K562 (cell line): ENCODE data around the gene SOX4. TPM values are rescaled to one million over a fixed set of nuclear protein-coding genes. Genes with fewer than 3 reads are reported as not detected.

Experiments
- ATAC-seq: fragments of 200-7000 bp; cut with Tn5 transposase; 3 replicates; pipeline ENCODE4 v1.9.1; 2020; ENCODE audit warnings: moderate library complexity
- BruUV-seq: library from RNA; stranded (reverse); fragments of 400-500 nt; replicated peaks from 2 replicates; lab custom pipeline; 2021; lab: Mats Ljungman, UMichigan
- CTCF ChIA-PET: fragments of 300-600 bp; formaldehyde crosslinking; extraction: SDS; loops from one replicate; lab custom pipeline; 2021; ENCODE audit warnings: low intra/inter-chr PET ratio; lab: Yijun Ruan, JAX
- POLR2A ChIA-PET: fragments of 300-600, 350-650 bp; sonication (Branson Sonifier 250); formaldehyde crosslinking; extraction: SDS; loops from one replicate; lab custom pipeline; 2021; ENCODE audit warnings: antibody characterized with exemption, inconsistent platforms; lab: Yijun Ruan, JAX
- DNase-seq, 4 experiments: peaks; one replicate each; pipeline versions ENCODE4 v3.0.0 to v3.0.0-alpha.2; 2011 to 2018; ENCODE audit warnings: low spot score in 3 of 4, mixed read lengths in 3 of 4; ENCODE audit errors: extremely low read depth in 1 of 4
- FAIRE-seq: peaks from 2 replicates; lab custom pipeline; 2011; peaks lifted over from hg19 to GRCh38; lab: Jason Lieb, UNC
- H2AFZ ChIP-seq: 2 replicates; pipeline ENCODE4 v1.6.0; 2011; ENCODE audit warnings: low read depth, low read length, control low read depth, inconsistent platforms
- H3K27ac ChIP-seq: fragments of 200-600 bp; 3 replicates; pipeline ENCODE4 v1.8.0; 2011; ENCODE audit warnings: low read depth, mild to moderate bottlenecking, control low read depth, inconsistent platforms, low read length, moderate library complexity, mixed read lengths; ENCODE audit errors: extremely low read depth
- H3K27me3 ChIP-seq, 2 experiments: fragments of 300-600 bp in 1 of 2; 2 replicates in 1 of 2; 3 replicates in 1 of 2; pipeline versions ENCODE4 v1.6.0 to v1.8.0; 2011; ENCODE audit warnings: inconsistent platforms in 2 of 2, low read length in 2 of 2, mild to moderate bottlenecking in 1 of 2, mixed read lengths in 1 of 2, moderate library complexity in 1 of 2; ENCODE audit not compliant: control insufficient read depth in 2 of 2, insufficient read depth in 2 of 2
- H3K36me3 ChIP-seq: fragments of 300-600 bp; 3 replicates; pipeline ENCODE4 v1.8.0; 2011; ENCODE audit warnings: mild to moderate bottlenecking, low read length, inconsistent platforms; ENCODE audit not compliant: control insufficient read depth, insufficient read depth
- H3K4me1 ChIP-seq, 2 experiments: fragments of 200-600 bp in 1 of 2; replicated peaks in 1 of 2; 2 replicates in 1 of 2; 3 replicates in 1 of 2; pipeline versions ENCODE4 v1.5.1 to v1.8.0; 2011; ENCODE audit warnings: inconsistent platforms in 2 of 2, low read length in 2 of 2, mild to moderate bottlenecking in 1 of 2, mixed read lengths in 1 of 2, moderate library complexity in 1 of 2; ENCODE audit not compliant: control insufficient read depth in 2 of 2, insufficient read depth in 2 of 2
- H3K4me2 ChIP-seq: 2 replicates; pipeline ENCODE4 v1.6.1; 2011; ENCODE audit warnings: low read length, control low read depth, inconsistent platforms, mixed read lengths; ENCODE audit not compliant: insufficient read depth
- H3K4me3 ChIP-seq: fragments of 200-600 bp; sonication (generic), shearing (Covaris generic); 2 replicates; pipeline ENCODE4 v1.5.1; 2016; ENCODE audit warnings: control low read depth, inconsistent platforms
- H3K79me2 ChIP-seq: fragments of 200-600 bp; 3 replicates; pipeline ENCODE4 v1.8.0; 2011; ENCODE audit warnings: low read length, inconsistent platforms; ENCODE audit not compliant: control insufficient read depth, insufficient read depth
- H3K9ac ChIP-seq, 2 experiments: 2 replicates each; pipeline versions ENCODE4 v1.6.0 to v1.6.1; 2011; ENCODE audit warnings: low read depth in 2 of 2, low read length in 2 of 2, control low read depth in 1 of 2, inconsistent platforms in 1 of 2, mild to moderate bottlenecking in 1 of 2, mixed read lengths in 1 of 2; ENCODE audit not compliant: insufficient read depth in 1 of 2
- H3K9me1 ChIP-seq: one replicate; pipeline ENCODE4 v1.6.0; 2011; ENCODE audit warnings: inconsistent platforms, mild to moderate bottlenecking, low read length, moderate library complexity; ENCODE audit not compliant: control insufficient read depth, insufficient read depth
- H3K9me3 ChIP-seq: replicated peaks from 2 replicates; pipeline ENCODE4 v1.5.1; 2011; ENCODE audit warnings: low read depth, low read length, inconsistent platforms; ENCODE audit not compliant: control insufficient read depth, insufficient read depth
- H4K20me1 ChIP-seq: replicated peaks from 2 replicates; pipeline ENCODE4 v1.6.1; 2011; ENCODE audit warnings: low read length, inconsistent platforms, mixed read lengths; ENCODE audit not compliant: control insufficient read depth, insufficient read depth
- C11orf30 ChIP-seq: fragments of 450-650 bp; IDR thresholded peaks from 2 replicates; pipeline ENCODE4 v1.6.1; 2016; ENCODE audit warnings: low read depth, mild to moderate bottlenecking
- CBFA2T3 ChIP-seq: fragments of 450-650 bp; IDR thresholded peaks from 2 replicates; pipeline ENCODE4 v1.6.1; 2017
- MTF1 ChIP-seq: fragments of 250-450 bp; sonication (Bioruptor Pico); IDR thresholded peaks from 2 replicates; pipeline ENCODE4 v1.9.0; 2021; ENCODE audit warnings: moderate library complexity, mild to moderate bottlenecking, inconsistent platforms, borderline replicate concordance
- MYBL2 ChIP-seq, 2 experiments: fragments of 450-650 bp in 1 of 2; sonication (generic) in 1 of 2; formaldehyde crosslinking in 1 of 2; IDR thresholded peaks; 2 replicates each; pipeline versions ENCODE4 v1.6.1 to v1.8.1; 2017 to 2022; ENCODE audit warnings: borderline replicate concordance in 1 of 2, inconsistent platforms in 1 of 2, low read depth in 1 of 2, mild to moderate bottlenecking in 1 of 2, missing genetic modification reagents in 1 of 2, moderate library complexity in 1 of 2
- NR4A1 ChIP-seq, 2 experiments: fragments of 250-450 bp in 1 of 2; fragments of 450-650 bp in 1 of 2; sonication (Bioruptor Pico) in 1 of 2; IDR thresholded peaks; 2 replicates each; pipeline versions ENCODE4 v1.4.0 to v1.6.1; 2016 to 2020; ENCODE audit warnings: mild to moderate bottlenecking in 2 of 2, missing compliant biosample characterization in 1 of 2, missing genetic modification characterization in 1 of 2, moderate library complexity in 1 of 2
- RBM15 ChIP-seq: fragments of 200-400 bp; formaldehyde crosslinking; IDR thresholded peaks from 2 replicates; pipeline ENCODE4 v1.6.1; 2018; ENCODE audit warnings: mild to moderate bottlenecking, low read length, moderate library complexity; ENCODE audit not compliant: insufficient read depth
- SIRT6 ChIP-seq: IDR thresholded peaks from one replicate; pipeline ENCODE4 v1.6.1; 2012; ENCODE audit warnings: low read depth, mild to moderate bottlenecking, control low read depth, inconsistent platforms, low read length, moderate library complexity
- SOX6 ChIP-seq: fragments of 450-650 bp; IDR thresholded peaks from 2 replicates; pipeline ENCODE4 v1.6.1; 2014; ENCODE audit warnings: mild to moderate bottlenecking
- SPI1 ChIP-seq: IDR thresholded peaks from 2 replicates; pipeline ENCODE4 v1.6.1; 2011; ENCODE audit warnings: low read depth, low read length, control low read depth, borderline replicate concordance
- SRSF3 ChIP-seq: fragments of 200-400 bp; formaldehyde crosslinking; IDR thresholded peaks from 2 replicates; pipeline ENCODE4 v1.6.1; 2016; ENCODE audit warnings: mild to moderate bottlenecking, low read length, moderate library complexity; ENCODE audit not compliant: insufficient read depth
- ZNF282 ChIP-seq: sonication (generic); formaldehyde crosslinking; IDR thresholded peaks from 2 replicates; pipeline ENCODE4 v1.8.1; 2023; ENCODE audit warnings: missing genetic modification reagents
- ZNF384 ChIP-seq: IDR thresholded peaks from 2 replicates; pipeline ENCODE4 v1.6.1; 2012; ENCODE audit warnings: low read depth, low read length, improper control_type of control experiment
- WGBS: fragments of 100-300 bp; shearing (Covaris generic); methylation state at CpG from one replicate; pipeline ENCODE4 v1.1.6; 2016; ENCODE audit warnings: low coverage, mixed read lengths; ENCODE audit not compliant: insufficient coverage; ENCODE audit errors: missing lambda C conversion rate; 5-methylcytosine and 5-hydroxymethylcytosine counted together
- in situ Hi-C: fragments of 300-500 bp; cut with MboI; formaldehyde crosslinking; loops from 4 replicates; pipeline ENCODE4 v1.15.0; 2018; ENCODE audit warnings: inconsistent platforms, mixed read lengths
- intact Hi-C: fragments of 100-400 bp; cut with micrococcal nuclease; formaldehyde crosslinking; loops from 2 replicates; pipeline ENCODE4 v1.14.2; 2022
- polyA plus RNA-seq, 8 experiments: library from polyadenylated mRNA; depleted of rRNA in 4 of 8; stranded (reverse) in 5 of 8; unstranded in 3 of 8; fragments of >200 nt; fragmentation: Nextera tagmentation in 2 of 8; fragmentation: Illumina TruSeq in 1 of 8; extraction: Ambion mirVana in 2 of 8; extraction: Trizol in 1 of 8; gene quantifications; 2 replicates each; pipeline versions ENCODE4 v1.2.1 to v1.2.3, GENCODE V29; 2011 to 2014; ENCODE audit warnings: inconsistent platforms in 1 of 8, missing spikeins in 1 of 8
- total RNA-seq, 7 experiments: library from RNA; depleted of rRNA in 6 of 7; stranded (reverse); fragments of >200 nt in 6 of 7; fragmentation: Illumina TruSeq in 2 of 7; extraction: Trizol in 2 of 7; gene quantifications; 2 replicates each; pipeline versions ENCODE4 v1.2.1 to v1.2.3, GENCODE V29; 2011 to 2021; ENCODE audit warnings: low replicate concordance in 1 of 7
- TF ChIP-seq, protein P1 (sequence below): fragments of 450-650 bp; formaldehyde crosslinking; IDR thresholded peaks from 2 replicates; pipeline ENCODE4 v1.4.0; 2022; ENCODE audit warnings: mild to moderate bottlenecking, moderate library complexity
- TF ChIP-seq, protein P2 (sequence below): fragments of 250-450 bp; sonication (Bioruptor Pico); IDR thresholded peaks from 2 replicates; pipeline ENCODE4 v1.4.0; 2020; ENCODE audit warnings: mild to moderate bottlenecking, moderate library complexity
- TF ChIP-seq, protein P3 (sequence below): sonication (generic); formaldehyde crosslinking; IDR thresholded peaks from 2 replicates; pipeline ENCODE4 v1.8.1; 2022; ENCODE audit warnings: missing genetic modification reagents
- TF ChIP-seq, protein P4 (sequence below): fragments of 450-650 bp; IDR thresholded peaks from 2 replicates; pipeline ENCODE4 v1.6.1; 2016; ENCODE audit warnings: missing biosample characterization, missing genetic modification characterization

The SOX4 gene
- total and polyA plus RNA-seq, 9 of the 15 experiments (the other 6 are each of a cell fraction or from before 2014, with no cell fraction given): 0.03 to 0.29 (median 0.04) TPM

DNA sequence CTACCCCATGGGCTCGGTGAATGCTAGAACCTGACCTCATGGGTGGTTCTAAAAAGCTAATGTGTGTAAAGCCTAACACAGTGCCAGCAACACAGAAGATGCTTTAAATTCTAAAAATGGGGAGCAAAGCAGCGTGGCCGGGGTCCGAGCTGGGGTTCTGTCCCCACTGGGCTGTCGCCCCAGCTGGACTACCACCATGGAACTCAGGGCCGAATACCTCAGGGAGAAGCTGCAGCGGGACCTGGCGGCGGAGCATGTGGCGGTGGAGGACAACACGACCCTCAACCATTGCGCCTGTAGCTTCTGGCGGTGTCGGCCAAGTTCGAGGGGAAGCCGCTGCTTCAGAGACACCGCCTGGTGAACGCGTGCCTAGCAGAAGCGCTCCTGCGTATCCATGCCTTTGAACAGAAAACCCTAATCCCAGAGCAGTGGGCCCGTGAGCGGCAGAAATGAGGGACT, 8.4 kb downstream of the SOX4 start:
- no peak for FAIRE-seq
- DNase-seq: no peak
- no TSS peak for BruUV-seq
- 4% methylated on average over 23 of the region's 23 CpGs for WGBS
- Histone ChIP-seq H3K36me3 (no peaks in the 10 kb centered on the region), H4K20me1 (no peaks in the 10 kb centered on the region), H3K9me3 (no peaks in the 10 kb centered on the region), H3K4me2 (no peak overlapping the region), H3K79me2 (no peaks in the 10 kb centered on the region), H3K4me1 (0 out of 5 replicates have a peak, but pooled peaks cover 0 to 3% of the 10 kb centered on the region in 2 experiments), H3K27ac (no peak overlapping the region), H3K9me1 (no peaks in the 10 kb centered on the region), H2AFZ (no peak overlapping the region), H3K27me3 (peaks cover 16 to 18% of the 10 kb centered on the region in 2 experiments; a peak in 4 of 5 replicates), H3K4me3 (no peak overlapping the region), H3K9ac (0 out of 4 replicates have a peak overlapping the region, but pooled peaks of 1 of the 2 experiments have one; percentile 10)
- TF ChIP-seq C11orf30: no peak
- no peak for TF ChIP-seq MYBL2 (IDR thresholded peaks at IDR 0.05; ENCODE audit: low read depth)
- TF ChIP-seq MYBL2 (CRISPR knock-in tag; IDR thresholded peaks at IDR 0.05; ENCODE audit: borderline replicate concordance): no peak
- TF ChIP-seq RBM15: no peak
- no peak for TF ChIP-seq SIRT6
- TF ChIP-seq, protein P1, sequence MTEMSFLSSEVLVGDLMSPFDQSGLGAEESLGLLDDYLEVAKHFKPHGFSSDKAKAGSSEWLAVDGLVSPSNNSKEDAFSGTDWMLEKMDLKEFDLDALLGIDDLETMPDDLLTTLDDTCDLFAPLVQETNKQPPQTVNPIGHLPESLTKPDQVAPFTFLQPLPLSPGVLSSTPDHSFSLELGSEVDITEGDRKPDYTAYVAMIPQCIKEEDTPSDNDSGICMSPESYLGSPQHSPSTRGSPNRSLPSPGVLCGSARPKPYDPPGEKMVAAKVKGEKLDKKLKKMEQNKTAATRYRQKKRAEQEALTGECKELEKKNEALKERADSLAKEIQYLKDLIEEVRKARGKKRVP: no peak
- TF ChIP-seq, protein P2, sequence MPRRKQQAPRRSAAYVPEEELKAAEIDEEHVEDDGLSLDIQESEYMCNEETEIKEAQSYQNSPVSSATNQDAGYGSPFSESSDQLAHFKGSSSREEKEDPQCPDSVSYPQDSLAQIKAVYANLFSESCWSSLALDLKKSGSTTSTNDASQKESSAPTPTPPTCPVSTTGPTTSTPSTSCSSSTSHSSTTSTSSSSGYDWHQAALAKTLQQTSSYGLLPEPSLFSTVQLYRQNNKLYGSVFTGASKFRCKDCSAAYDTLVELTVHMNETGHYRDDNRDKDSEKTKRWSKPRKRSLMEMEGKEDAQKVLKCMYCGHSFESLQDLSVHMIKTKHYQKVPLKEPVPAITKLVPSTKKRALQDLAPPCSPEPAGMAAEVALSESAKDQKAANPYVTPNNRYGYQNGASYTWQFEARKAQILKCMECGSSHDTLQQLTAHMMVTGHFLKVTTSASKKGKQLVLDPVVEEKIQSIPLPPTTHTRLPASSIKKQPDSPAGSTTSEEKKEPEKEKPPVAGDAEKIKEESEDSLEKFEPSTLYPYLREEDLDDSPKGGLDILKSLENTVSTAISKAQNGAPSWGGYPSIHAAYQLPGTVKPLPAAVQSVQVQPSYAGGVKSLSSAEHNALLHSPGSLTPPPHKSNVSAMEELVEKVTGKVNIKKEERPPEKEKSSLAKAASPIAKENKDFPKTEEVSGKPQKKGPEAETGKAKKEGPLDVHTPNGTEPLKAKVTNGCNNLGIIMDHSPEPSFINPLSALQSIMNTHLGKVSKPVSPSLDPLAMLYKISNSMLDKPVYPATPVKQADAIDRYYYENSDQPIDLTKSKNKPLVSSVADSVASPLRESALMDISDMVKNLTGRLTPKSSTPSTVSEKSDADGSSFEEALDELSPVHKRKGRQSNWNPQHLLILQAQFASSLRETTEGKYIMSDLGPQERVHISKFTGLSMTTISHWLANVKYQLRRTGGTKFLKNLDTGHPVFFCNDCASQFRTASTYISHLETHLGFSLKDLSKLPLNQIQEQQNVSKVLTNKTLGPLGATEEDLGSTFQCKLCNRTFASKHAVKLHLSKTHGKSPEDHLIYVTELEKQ (CRISPR knock-in tag): no peak
- no peak for TF ChIP-seq MTF1 (CRISPR knock-in tag)
- TF ChIP-seq CBFA2T3: no peak
- no peak for TF ChIP-seq SRSF3
- TF ChIP-seq SPI1: no peak
- TF ChIP-seq, protein P3, sequence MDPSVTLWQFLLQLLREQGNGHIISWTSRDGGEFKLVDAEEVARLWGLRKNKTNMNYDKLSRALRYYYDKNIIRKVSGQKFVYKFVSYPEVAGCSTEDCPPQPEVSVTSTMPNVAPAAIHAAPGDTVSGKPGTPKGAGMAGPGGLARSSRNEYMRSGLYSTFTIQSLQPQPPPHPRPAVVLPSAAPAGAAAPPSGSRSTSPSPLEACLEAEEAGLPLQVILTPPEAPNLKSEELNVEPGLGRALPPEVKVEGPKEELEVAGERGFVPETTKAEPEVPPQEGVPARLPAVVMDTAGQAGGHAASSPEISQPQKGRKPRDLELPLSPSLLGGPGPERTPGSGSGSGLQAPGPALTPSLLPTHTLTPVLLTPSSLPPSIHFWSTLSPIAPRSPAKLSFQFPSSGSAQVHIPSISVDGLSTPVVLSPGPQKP: no peak
- TF ChIP-seq SOX6: no peak
- TF ChIP-seq, protein P4, sequence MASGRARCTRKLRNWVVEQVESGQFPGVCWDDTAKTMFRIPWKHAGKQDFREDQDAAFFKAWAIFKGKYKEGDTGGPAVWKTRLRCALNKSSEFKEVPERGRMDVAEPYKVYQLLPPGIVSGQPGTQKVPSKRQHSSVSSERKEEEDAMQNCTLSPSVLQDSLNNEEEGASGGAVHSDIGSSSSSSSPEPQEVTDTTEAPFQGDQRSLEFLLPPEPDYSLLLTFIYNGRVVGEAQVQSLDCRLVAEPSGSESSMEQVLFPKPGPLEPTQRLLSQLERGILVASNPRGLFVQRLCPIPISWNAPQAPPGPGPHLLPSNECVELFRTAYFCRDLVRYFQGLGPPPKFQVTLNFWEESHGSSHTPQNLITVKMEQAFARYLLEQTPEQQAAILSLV: no peak
- TF ChIP-seq ZNF282 (CRISPR knock-in tag): no peak
- no peak for TF ChIP-seq NR4A1 (CRISPR knock-in tag; IDR thresholded peaks at IDR 0.05)
- TF ChIP-seq NR4A1 (tag; IDR thresholded peaks at IDR 0.05): no peak
- TF ChIP-seq ZNF384: no peak
- CTCF ChIA-PET: no interaction called here
- POLR2A ChIA-PET: no interaction called here
- in situ Hi-C loops (loop anchor here (5.0 kb wide), 1 partner anchor 1040 kb away; no protein-coding TSS in a partner anchor), intact Hi-C loops (no loop called here)
- ATAC-seq: no peak
